Ectodermal cell (in vitro differentiated cells): ENCODE measurements around the gene DDX50.
A peak's percentile ranks its signal among the peaks of the same experiment; 100 is the strongest.

Experiments used
- H3K27ac ChIP-seq: 2 replicates; pipeline ENCODE4 v1.7.0; 2013; ENCODE audit warnings: mild to moderate bottlenecking, low read depth, low read length; ENCODE audit not compliant: insufficient read depth, poor library complexity, severe bottlenecking
- H3K27me3 ChIP-seq: 2 replicates; pipeline ENCODE4 v1.7.0; 2013; ENCODE audit warnings: mild to moderate bottlenecking, low read length; ENCODE audit not compliant: insufficient read depth, control insufficient read depth, poor library complexity, severe bottlenecking
- H3K36me3 ChIP-seq: one replicate; pipeline ENCODE4 v1.7.0; 2013; ENCODE audit warnings: low read length; ENCODE audit not compliant: control insufficient read depth, insufficient read depth
- H3K4me1 ChIP-seq: one replicate; pipeline ENCODE4 v1.7.0; 2013; ENCODE audit warnings: low read length; ENCODE audit not compliant: control insufficient read depth, insufficient read depth
- H3K4me3 ChIP-seq: 2 replicates; pipeline ENCODE4 v1.7.0; 2013; ENCODE audit warnings: low read depth, low read length, control low read depth; ENCODE audit not compliant: insufficient read depth
- H3K9me3 ChIP-seq: 2 replicates; pipeline ENCODE4 v1.7.0; 2013; ENCODE audit warnings: mild to moderate bottlenecking, low read length, moderate library complexity; ENCODE audit not compliant: control insufficient read depth
- WGBS, 2 experiments: methylation state at CpG; one replicate each; pipeline ENCODE4 v1.1.7; 2013; ENCODE audit warnings: missing lambda C conversion rate in 2 of 2; 5-methylcytosine and 5-hydroxymethylcytosine counted together

The DDX50 gene

GRCh38 chr10:68871731-68872342, 29.3 kb upstream of the DDX50 start:
- peaks cover 41% of the 10 kb centered on the region for H3K4me1 ChIP-seq
- H3K9me3 ChIP-seq = no peaks in the 10 kb centered on the region
- no peak overlapping the region for H3K4me3 ChIP-seq
- no peaks in the 10 kb centered on the region for H3K27me3 ChIP-seq
- peaks cover 8% of the 10 kb centered on the region for H3K36me3 ChIP-seq
- WGBS, 2 experiments = 11 to 14% methylated on average over 3 to 4 of the region's 5 CpGs
- H3K27ac ChIP-seq = peak overlapping the region; percentile 93

- 78 to 80% methylated on average over 15 of the region's 15 CpGs for WGBS, 2 experiments
- Histone ChIP-seq H3K9me3 (no peaks in the 10 kb centered on the region), H3K36me3 (no peaks in the 10 kb centered on the region), H3K27ac (peak overlapping the region; percentile 85), H3K4me1 (peaks cover 45% of the 10 kb centered on the region), H3K27me3 (no peaks in the 10 kb centered on the region), H3K4me3 (no peak overlapping the region)
Measured at GRCh38 chr10:68876246-68877138, 24.6 kb upstream of the DDX50 start.

- Histone ChIP-seq H3K27ac (peak overlapping the region; percentile 17), H3K4me3 (no peak overlapping the region), H3K4me1 (peaks cover 40% of the 10 kb centered on the region), H3K9me3 (no peaks in the 10 kb centered on the region), H3K36me3 (peaks cover 2% of the 10 kb centered on the region), H3K27me3 (no peaks in the 10 kb centered on the region)
- 28 to 53% methylated on average over 1 of the region's 1 CpG for WGBS, 2 experiments
Measured at GRCh38 chr10:68877482-68878110, 23.5 kb upstream of the DDX50 start.

- Histone ChIP-seq H3K4me1 (peaks cover 36% of the 10 kb centered on the region), H3K4me3 (no peak overlapping the region), H3K27ac (no peak overlapping the region)
Measured at GRCh38 chr10:68878496-68878895, 22.6 kb upstream of the DDX50 start.

GRCh38 chr10:68879628-68880027, 21.5 kb upstream of the DDX50 start:
- peaks cover 10% of the 10 kb centered on the region for H3K36me3 ChIP-seq
- no peak overlapping the region for H3K4me3 ChIP-seq
- whole genome bisulfite sequencing, 2 experiments = 97% methylated on average over 2 of the region's 2 CpGs
- H3K9me3 ChIP-seq = no peaks in the 10 kb centered on the region
- H3K27ac ChIP-seq = no peak overlapping the region
- H3K27me3 ChIP-seq = no peaks in the 10 kb centered on the region
- H3K4me1 ChIP-seq = peaks cover 36% of the 10 kb centered on the region

More at GRCh38 chr10:68878496-68878895, 22.6 kb upstream of the DDX50 start:
- Histone ChIP-seq H3K9me3 (no peaks in the 10 kb centered on the region), H3K36me3 (peaks cover 6% of the 10 kb centered on the region), H3K27me3 (no peaks in the 10 kb centered on the region)

GRCh38 chr10:68880181-68880580, 20.9 kb upstream of the DDX50 start:
- WGBS, 2 experiments = 88 to 92% methylated on average over 4 of the region's 4 CpGs
- Histone ChIP-seq H3K9me3 (no peaks in the 10 kb centered on the region), H3K36me3 (peaks cover 16% of the 10 kb centered on the region), H3K4me3 (no peak overlapping the region), H3K27me3 (no peaks in the 10 kb centered on the region), H3K27ac (no peak overlapping the region), H3K4me1 (peaks cover 36% of the 10 kb centered on the region)

GRCh38 chr10:68895041-68895440, 6.1 kb upstream of the DDX50 start:
- no peaks in the 10 kb centered on the region for H3K36me3 ChIP-seq
- peaks cover 2% of the 10 kb centered on the region for H3K4me1 ChIP-seq
- H3K4me3 ChIP-seq = no peak overlapping the region
- no peaks in the 10 kb centered on the region for H3K9me3 ChIP-seq
- no peak overlapping the region for H3K27ac ChIP-seq
- WGBS, 2 experiments = 100% methylated on average over 2 of the region's 2 CpGs
- H3K27me3 ChIP-seq = no peaks in the 10 kb centered on the region

GRCh38 chr10:68897336-68897741, 3.8 kb upstream of the DDX50 start:
- H3K4me1 ChIP-seq = peaks cover 7% of the 10 kb centered on the region
- H3K36me3 ChIP-seq = no peaks in the 10 kb centered on the region
- no peak overlapping the region for H3K27ac ChIP-seq
- 49 to 55% methylated on average over 3 of the region's 3 CpGs for WGBS, 2 experiments
- H3K27me3 ChIP-seq = no peaks in the 10 kb centered on the region
- H3K4me3 ChIP-seq = no peak overlapping the region
- H3K9me3 ChIP-seq = no peaks in the 10 kb centered on the region

- Histone ChIP-seq H3K9me3 (no peaks in the 10 kb centered on the region), H3K4me1 (peaks cover 7% of the 10 kb centered on the region), H3K27me3 (no peaks in the 10 kb centered on the region), H3K36me3 (no peaks in the 10 kb centered on the region), H3K27ac (no peak overlapping the region), H3K4me3 (no peak overlapping the region)
- 91 to 96% methylated on average over 8 of the region's 8 CpGs for whole genome bisulfite sequencing, 2 experiments
Measured at GRCh38 chr10:68899186-68899745, 1.8 kb upstream of the DDX50 start.
